Right lobe of liver (tissue), 6 donors: ENCODE measurements around the gene NOS2. TPM values are rescaled to one million over a fixed set of nuclear protein-coding genes. Genes with fewer than 3 reads are reported as not detected.

ENCODE experiments used
- ATAC-seq, 4 donors: fragments of 200-7000 bp; cut with Tn5 transposase; one replicate each; pipeline ENCODE4 v1.9.1; 2020; ENCODE audit warnings: mild to moderate bottlenecking in 4 of 4, moderate library complexity in 4 of 4
- DNase-seq, 3 donors: peaks; one replicate each; pipeline ENCODE4 v3.0.0-alpha.2; 2020
- H3K27ac ChIP-seq, 3 donors: fragments of 200-600 bp; one replicate each; pipeline ENCODE4 v1.8.0; 2022
- H3K27me3 ChIP-seq, 2 donors: fragments of 200-600 bp; one replicate each; pipeline ENCODE4 v1.8.0; 2022
- H3K36me3 ChIP-seq, 4 donors: fragments of 200-600 bp; sonication (generic) in 1 of 4; one replicate each; pipeline versions ENCODE4 v1.5.1 to v1.8.0; 2017 to 2022; ENCODE audit warnings: control low read depth in 1 of 4
- H3K4me1 ChIP-seq, 4 donors: fragments of 200-600 bp; sonication (generic) in 1 of 4; one replicate each; pipeline versions ENCODE4 v1.5.1 to v1.8.0; 2017 to 2022; ENCODE audit warnings: control low read depth in 1 of 4
- H3K4me3 ChIP-seq, 3 donors: fragments of 200-600 bp; one replicate each; pipeline ENCODE4 v1.8.0; 2022
- H3K9me3 ChIP-seq, 4 donors: fragments of 200-600 bp; sonication (generic) in 1 of 4; one replicate each; pipeline versions ENCODE4 v1.5.1 to v1.8.0; 2017 to 2022; ENCODE audit warnings: control low read depth in 1 of 4
- CTCF ChIP-seq, 4 donors: fragments of 200-600 bp in 3 of 4; fragments of 450-650 bp in 1 of 4; IDR thresholded peaks; one replicate each; pipeline versions ENCODE4 v1.5.1 to v1.8.0; 2016 to 2022; ENCODE audit warnings: antibody characterized with exemption in 4 of 4, mild to moderate bottlenecking in 2 of 4
- POLR2A ChIP-seq: fragments of 450-650 bp; IDR thresholded peaks from one replicate; pipeline ENCODE4 v1.6.1; 2017; ENCODE audit warnings: antibody characterized with exemption, mild to moderate bottlenecking
- WGBS: methylation state at CpG from one replicate; pipeline ENCODE4 v1.1.6; 2018; ENCODE audit warnings: low coverage, low lambda C conversion rate; ENCODE audit not compliant: insufficient coverage; ENCODE audit errors: missing lambda C conversion rate; 5-methylcytosine and 5-hydroxymethylcytosine counted together
- intact Hi-C, 2 donors: fragments of 100-400 bp; cut with DNase I; formaldehyde crosslinking; loops; one replicate each; pipeline versions ENCODE4 v1.11.2 to v1.14.1; 2022
- total RNA-seq, 6 experiments: library from RNA; depleted of rRNA in 2 of 6; stranded (reverse); fragments of >200 nt in 2 of 6; fragmentation: NEBNext Ultra II Directional in 3 of 6; extraction: Animal tissue kit (Norgen Biotek cat#: 25700) in 3 of 6; gene quantifications; one replicate each; pipeline versions ENCODE4 v1.1.0 to v1.2.4, GENCODE V29; 2016 to 2023
- donor health status: DM: no; HTN: yes; CAD: no.
- donor health status: DM: no; HTN: no; CAD: no.
- donor health status: DM: no; HTN: no; CAD: no.
- donor health status: DM: no; HTN: yes; CAD: no.
- donor health status: DM: no; HTN: yes; CAD: no.

NOS2 gene
- total RNA-seq, 6 experiments from 2014 or later = 0.07 to 0.09 TPM; not detected in 4

- intact Hi-C loops = no loop called here
- no peak overlapping the region for H3K27ac ChIP-seq
- H3K36me3 ChIP-seq = no peaks in the 10 kb centered on the region
- TF ChIP-seq CTCF (IDR thresholded peaks at IDR 0.05) = no peak
- no peak for TF ChIP-seq POLR2A
- H3K4me1 ChIP-seq = no peaks in the 10 kb centered on the region
- H3K4me3 ChIP-seq = no peak overlapping the region
- peak in 1 of 4 donors; percentile 41 for ATAC-seq
- DNase-seq = peak in 1 of 3 donors; percentile 28
- H3K9me3 ChIP-seq = no peaks in the 10 kb centered on the region
- whole genome bisulfite sequencing = 41% methylated on average over 3 of the region's 7 CpGs
- no peaks in the 10 kb centered on the region for H3K27me3 ChIP-seq
Observed at GRCh38 chr17:27782791-27783206, 17.5 kb downstream of the NOS2 start.

- DNase-seq (no peak), ATAC-seq (peak in 1 of 4 donors; percentile 20)
- TF ChIP-seq POLR2A = no peak
- no peak for TF ChIP-seq CTCF (IDR thresholded peaks at IDR 0.05)
- H3K4me1 ChIP-seq = no peaks in the 10 kb centered on the region
- no peak overlapping the region for H3K4me3 ChIP-seq
- no peak overlapping the region for H3K27ac ChIP-seq
- intact Hi-C loops = no loop called here
- no peaks in the 10 kb centered on the region for H3K27me3 ChIP-seq
- WGBS = no CpG with 5 or more reads among the region's 20 CpGs
- no peaks in the 10 kb centered on the region for H3K9me3 ChIP-seq
- H3K36me3 ChIP-seq = no peaks in the 10 kb centered on the region
Observed at GRCh38 chr17:27780828-27781404, 19.4 kb downstream of the NOS2 start.

GRCh38 chr17:27780092-27780827, 20.1 kb downstream of the NOS2 start:
- intact Hi-C loops = no loop called here
- H3K27me3 ChIP-seq = no peaks in the 10 kb centered on the region

GRCh38 chr17:27778183-27778582, 22.1 kb downstream of the NOS2 start:
- H3K4me1 ChIP-seq = no peaks in the 10 kb centered on the region
- DNase-seq (no peak), ATAC-seq (peak in 1 of 4 donors; percentile 21)
- H3K4me3 ChIP-seq = no peak overlapping the region
- 85% methylated on average over 4 of the region's 4 CpGs for WGBS
- no peaks in the 10 kb centered on the region for H3K9me3 ChIP-seq
- no peak for TF ChIP-seq POLR2A
- intact Hi-C loops = no loop called here
- H3K27ac ChIP-seq = no peak overlapping the region
- H3K27me3 ChIP-seq = no peaks in the 10 kb centered on the region
- H3K36me3 ChIP-seq = no peaks in the 10 kb centered on the region

More at GRCh38 chr17:27780092-27780827, 20.1 kb downstream of the NOS2 start:
- DNase-seq = no peak
- 20% methylated on average over 1 of the region's 8 CpGs for WGBS
- no peak overlapping the region for H3K27ac ChIP-seq
- no peaks in the 10 kb centered on the region for H3K9me3 ChIP-seq
- no peaks in the 10 kb centered on the region for H3K36me3 ChIP-seq
- no peak overlapping the region for H3K4me3 ChIP-seq
- TF ChIP-seq CTCF (IDR thresholded peaks at IDR 0.05) (no peak), POLR2A (no peak)
- no peaks in the 10 kb centered on the region for H3K4me1 ChIP-seq
- no peak for ATAC-seq

GRCh38 chr17:27776882-27777624, 23.3 kb downstream of the NOS2 start:
- peak in 1 of 4 donors; percentile 7 for ATAC-seq

More at GRCh38 chr17:27776882-27777624, 23.3 kb downstream of the NOS2 start:
- Histone ChIP-seq H3K9me3 (no peaks in the 10 kb centered on the region), H3K4me3 (no peak overlapping the region), H3K36me3 (no peaks in the 10 kb centered on the region), H3K27ac (no peak overlapping the region), H3K27me3 (no peaks in the 10 kb centered on the region), H3K4me1 (no peaks in the 10 kb centered on the region)
- intact Hi-C loops = no loop called here
- no peak for TF ChIP-seq POLR2A
- TF ChIP-seq CTCF (IDR thresholded peaks at IDR 0.05) = no peak
- WGBS = 80% methylated on average over 3 of the region's 11 CpGs
- DNase-seq = no peak
